ENCODE measurements around the gene FRMPD2.

DNA sequence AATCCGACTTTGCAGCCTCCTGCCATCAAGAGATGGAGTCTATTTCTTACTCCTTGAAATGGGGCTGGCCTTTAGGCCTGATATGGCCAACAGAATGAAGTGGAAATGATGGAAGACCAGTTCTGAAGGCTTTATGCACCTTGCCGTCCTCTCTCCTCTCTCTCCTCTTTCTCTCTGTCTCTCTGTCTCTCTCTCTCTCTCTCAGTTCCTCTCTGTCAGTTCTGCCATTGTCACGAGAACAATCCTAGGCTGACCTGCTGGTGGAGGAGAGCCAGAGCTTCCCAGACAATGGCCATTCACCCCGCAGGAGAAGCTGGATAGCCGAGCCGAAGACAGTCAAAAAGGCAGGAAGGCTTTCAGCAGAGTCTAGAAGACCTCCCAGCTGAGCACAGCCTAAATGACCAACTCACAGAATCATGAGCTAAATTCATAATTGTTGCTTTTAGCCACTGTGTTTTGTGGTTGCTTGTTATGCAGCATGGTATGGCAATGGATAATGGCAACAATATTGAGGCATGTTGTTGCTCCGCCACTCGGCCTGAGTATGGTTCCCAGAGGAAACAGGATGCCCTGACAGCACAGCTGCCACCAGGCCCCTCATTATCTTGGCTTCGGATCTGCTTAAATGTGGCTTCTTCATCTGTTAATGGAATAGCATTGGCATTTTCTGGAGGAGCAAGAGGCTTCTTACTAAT is 35.5 kb downstream of the FRMPD2 start:
- TF ChIP-seq, protein P1, sequence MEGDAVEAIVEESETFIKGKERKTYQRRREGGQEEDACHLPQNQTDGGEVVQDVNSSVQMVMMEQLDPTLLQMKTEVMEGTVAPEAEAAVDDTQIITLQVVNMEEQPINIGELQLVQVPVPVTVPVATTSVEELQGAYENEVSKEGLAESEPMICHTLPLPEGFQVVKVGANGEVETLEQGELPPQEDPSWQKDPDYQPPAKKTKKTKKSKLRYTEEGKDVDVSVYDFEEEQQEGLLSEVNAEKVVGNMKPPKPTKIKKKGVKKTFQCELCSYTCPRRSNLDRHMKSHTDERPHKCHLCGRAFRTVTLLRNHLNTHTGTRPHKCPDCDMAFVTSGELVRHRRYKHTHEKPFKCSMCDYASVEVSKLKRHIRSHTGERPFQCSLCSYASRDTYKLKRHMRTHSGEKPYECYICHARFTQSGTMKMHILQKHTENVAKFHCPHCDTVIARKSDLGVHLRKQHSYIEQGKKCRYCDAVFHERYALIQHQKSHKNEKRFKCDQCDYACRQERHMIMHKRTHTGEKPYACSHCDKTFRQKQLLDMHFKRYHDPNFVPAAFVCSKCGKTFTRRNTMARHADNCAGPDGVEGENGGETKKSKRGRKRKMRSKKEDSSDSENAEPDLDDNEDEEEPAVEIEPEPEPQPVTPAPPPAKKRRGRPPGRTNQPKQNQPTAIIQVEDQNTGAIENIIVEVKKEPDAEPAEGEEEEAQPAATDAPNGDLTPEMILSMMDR (IDR thresholded peaks at IDR 0.05), result no peak
- no peak for TF ChIP-seq POLR2A (IDR thresholded peaks at IDR 0.05)

All from adrenal gland (tissue), 5 donors.